NCI-H2171 (cell line): ENCODE data around the gene GLDN.

Source experiments
- DNase-seq: peaks from one replicate; lab custom pipeline; 2025; lab: John Stamatoyannopoulos, UW

The GLDN gene

GRCh38 chr15:51322621-51323296, 18.7 kb upstream of the GLDN start:
- no peak for DNase-seq

DNA sequence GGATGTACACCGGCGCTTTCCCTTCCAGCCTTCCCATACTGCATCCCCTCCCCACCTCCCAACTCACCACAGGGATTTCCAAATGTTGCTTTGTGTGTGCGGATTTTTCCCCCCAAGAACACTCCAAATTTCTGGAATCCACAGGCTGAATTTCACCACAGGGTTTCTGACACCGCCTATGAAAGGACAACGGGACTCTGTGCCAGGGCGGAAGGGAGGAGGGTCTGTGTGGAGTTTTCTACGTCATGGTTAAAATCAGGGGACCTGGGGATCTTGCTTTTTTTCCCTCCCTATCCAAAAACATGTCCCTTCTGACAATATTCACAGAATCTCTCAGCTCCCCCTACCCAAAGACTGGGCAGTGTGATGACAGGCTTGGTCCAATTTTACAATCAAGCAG, 17.7 kb upstream of the GLDN start:
- DNase-seq = no peak

DNA sequence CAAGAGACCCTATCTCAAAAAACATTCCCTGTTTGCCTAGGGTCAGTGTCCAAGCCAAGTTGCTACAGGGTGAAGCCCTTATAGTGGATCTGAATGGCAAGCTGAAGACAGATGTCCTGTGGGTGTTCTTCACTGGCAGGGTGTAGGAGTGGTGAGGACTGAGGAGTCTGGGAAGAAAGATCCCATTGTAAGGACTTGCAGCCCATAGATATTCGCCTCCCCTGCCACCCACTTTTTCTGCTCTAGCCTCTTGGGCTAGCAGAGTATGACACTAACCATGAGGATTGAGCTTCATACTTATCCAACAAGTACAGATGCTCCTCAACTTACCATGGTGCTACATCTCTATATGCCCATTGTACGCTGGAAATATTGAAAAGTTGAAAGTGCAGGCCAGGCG, 16.3 kb upstream of the GLDN start:
- DNase-seq = no peak

- no peak for DNase-seq
These were observed 14.4 kb upstream of the GLDN start for GRCh38 chr15:51327081-51327480.

DNA sequence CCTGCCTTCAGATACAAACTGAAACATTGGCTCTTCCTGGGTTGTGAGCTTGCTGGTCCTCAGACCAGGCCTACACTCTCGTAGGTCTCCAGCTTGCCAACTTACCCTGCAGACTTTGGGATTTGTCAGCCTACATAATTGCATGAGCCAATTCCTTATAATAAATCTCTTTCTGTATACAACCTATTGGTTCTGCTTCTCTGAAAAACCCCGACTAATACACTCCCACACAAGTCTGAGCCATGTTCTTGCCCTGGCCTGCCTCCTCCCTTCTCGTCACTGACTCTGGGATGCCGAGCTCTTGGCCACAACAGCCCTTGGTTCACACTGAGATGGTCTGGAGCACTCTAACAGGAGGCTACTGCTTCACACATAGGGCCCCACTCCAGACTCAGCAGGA, 12.5 kb upstream of the GLDN start:
- DNase-seq = no peak

DNA sequence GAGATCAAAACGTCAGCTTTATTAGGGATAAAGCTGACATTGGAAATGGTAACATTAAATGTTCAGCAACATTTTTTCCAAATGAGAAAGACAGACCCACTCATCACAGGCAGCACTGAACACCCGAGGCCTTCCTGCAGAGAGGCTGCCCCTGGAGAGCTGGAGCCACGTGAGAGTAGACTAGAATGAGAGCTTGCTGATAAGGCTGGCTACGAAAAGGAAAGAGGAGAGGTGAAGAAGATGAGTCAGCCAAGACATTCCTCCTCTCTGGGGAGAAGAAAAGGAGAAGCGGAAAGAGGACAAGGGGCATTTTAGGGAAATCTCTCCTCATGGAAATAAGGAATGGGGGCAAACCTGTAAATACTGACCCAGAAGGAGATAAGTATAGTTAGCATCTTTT, 10.3 kb upstream of the GLDN start:
- no peak for DNase-seq

- DNase-seq = no peak
These were observed 9.0 kb upstream of the GLDN start for GRCh38 chr15:51332206-51333147.

DNA sequence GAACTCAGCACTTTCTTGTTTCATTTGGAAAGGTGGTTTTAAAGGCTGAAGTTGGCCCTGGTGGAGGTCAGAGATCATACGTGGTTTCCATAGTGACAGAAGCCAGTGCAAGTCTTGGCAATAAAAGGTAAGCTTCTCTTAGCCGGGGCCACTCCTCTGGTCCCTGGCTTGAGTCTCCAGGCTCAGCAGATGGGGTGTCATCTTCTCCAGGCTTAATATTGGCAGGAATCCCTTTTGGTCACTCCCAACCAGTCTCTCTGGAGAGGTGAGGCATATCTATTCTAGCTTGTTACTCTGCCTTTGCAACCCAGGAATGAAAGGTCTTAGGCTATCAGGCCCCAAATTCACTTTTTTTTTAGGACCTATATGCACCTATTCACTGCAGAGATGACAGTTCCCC, 7.9 kb upstream of the GLDN start:
- DNase-seq = no peak

DNA sequence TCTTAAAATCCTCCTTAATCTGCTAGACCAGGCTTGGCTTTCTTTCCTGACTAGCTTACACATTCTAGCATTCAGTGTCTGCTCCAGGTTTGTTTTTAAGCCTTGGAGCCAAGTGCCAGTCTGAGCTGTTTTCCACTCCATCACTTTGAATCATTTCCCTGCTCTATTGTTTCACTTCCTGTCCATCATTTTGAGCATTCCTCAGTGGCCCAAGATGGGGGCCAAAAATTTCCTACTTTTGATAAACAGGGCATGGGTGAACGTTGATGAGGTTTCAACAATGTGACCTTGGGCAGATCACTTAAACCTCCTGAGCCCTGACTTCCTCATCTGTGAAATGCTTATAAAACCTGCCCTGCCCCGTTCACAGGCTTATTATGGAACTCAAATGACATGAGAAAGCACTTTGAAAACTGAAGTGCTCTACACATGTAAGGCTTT, 7.4 kb upstream of the GLDN start:
- no peak for DNase-seq

DNA sequence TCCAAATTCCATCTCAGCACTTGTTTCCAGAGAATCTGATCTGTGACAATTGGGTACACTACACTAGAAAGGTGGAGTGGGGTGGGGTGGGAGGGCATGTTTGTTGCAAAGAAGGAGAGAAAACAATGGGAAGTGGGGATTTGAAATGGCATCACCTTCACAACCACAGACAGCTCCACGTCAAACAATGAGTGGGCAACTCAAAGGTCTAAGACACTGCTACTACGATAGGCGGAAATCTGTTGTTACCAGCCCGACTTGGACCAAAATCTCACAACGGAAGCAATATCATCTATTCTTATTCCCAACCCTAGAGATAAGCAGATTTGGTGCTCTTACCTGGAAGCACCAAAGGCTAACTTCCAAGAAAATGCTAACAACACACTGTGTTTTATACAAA, 6.4 kb upstream of the GLDN start:
- no peak for DNase-seq

- DNase-seq = no peak
These were observed 5.7 kb upstream of the GLDN start for GRCh38 chr15:51335538-51336410.

DNA sequence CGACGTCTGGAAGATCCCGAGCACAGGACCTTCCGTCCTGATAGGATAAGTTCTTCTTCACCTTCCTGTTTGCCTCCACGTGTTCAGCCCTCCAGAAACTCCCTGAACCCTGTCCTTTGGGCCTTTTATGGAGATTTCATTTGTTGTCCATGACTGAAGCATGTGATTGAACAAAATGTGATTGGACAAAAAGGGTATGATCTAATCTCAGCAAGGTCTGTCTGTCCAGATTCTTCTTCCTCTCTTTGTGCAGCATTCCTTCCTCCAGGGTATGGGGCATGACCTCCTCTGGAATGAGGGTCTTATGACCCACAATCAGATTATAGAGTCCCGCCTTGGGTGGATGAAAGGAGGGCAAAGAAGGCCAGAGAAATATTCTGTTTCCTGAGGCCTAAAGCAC, 3.0 kb upstream of the GLDN start, which contains the start of gene CYP19A1:
TSS of gene CYP19A1 (minus strand) at position 101 of the 400 bp plus-strand sequence. CDS start 95,684 bp downstream, outside the sequence.
- no peak for DNase-seq

- no peak for DNase-seq
These were observed 958 bp downstream of the GLDN start for GRCh38 chr15:51342227-51342999.

DNA sequence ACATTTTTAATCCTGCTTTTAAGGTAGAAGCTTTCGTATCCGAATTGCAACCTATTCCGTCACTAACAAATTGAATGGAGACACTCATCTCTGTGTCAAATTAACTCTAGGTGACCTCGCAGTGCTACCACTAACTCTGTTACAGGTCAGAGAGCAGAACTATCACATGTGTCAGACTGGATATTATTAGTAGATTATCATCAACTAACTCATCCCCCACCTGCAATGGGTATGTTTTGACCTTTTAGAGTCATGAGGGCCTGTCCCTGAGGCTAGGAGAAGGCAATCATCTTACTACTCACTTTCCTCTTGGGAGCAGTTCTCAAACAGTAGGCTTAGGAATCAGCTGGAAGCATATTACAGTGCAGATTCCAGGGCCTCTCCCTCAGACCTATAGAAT, 2.0 kb downstream of the GLDN start:
- DNase-seq = no peak

DNA sequence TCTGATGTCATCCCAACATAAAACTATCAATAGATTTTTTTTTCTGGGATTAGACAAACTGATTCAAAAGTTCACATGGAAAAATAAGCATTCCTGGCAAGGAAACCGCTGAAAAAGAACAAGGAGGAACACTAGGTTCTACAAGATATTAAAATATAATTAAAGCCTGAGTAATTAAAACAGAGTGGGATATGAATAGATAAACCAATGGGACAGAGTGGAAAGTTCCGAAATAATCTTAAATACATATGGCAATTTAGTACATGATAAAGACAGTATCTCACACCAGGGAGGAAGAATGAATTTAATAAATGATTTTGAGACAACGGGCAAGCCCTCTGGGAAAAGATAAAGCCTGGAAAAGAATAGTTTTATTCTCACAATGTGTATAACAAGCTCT, 4.7 kb downstream of the GLDN start:
- DNase-seq = no peak

DNA sequence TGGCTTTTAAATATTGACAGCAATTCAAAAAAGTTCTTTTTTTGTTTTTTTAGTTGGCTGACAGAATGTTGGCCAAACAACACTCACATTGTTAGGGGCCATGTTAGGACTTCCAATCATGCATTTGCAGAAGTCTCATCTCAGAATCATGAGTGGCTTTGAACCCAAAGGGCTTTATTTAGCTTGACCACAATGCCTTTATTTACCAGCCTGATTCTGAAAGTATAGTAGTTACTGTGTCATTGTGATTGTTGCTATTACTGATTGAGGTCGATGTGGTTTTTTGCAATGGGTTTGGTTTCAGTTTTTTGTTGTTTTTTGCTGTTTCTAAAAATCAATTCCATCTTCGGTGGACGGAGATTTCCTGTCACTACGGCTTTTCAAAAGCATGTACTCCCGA, 7.2 kb downstream of the GLDN start:
- no peak for DNase-seq

DNA sequence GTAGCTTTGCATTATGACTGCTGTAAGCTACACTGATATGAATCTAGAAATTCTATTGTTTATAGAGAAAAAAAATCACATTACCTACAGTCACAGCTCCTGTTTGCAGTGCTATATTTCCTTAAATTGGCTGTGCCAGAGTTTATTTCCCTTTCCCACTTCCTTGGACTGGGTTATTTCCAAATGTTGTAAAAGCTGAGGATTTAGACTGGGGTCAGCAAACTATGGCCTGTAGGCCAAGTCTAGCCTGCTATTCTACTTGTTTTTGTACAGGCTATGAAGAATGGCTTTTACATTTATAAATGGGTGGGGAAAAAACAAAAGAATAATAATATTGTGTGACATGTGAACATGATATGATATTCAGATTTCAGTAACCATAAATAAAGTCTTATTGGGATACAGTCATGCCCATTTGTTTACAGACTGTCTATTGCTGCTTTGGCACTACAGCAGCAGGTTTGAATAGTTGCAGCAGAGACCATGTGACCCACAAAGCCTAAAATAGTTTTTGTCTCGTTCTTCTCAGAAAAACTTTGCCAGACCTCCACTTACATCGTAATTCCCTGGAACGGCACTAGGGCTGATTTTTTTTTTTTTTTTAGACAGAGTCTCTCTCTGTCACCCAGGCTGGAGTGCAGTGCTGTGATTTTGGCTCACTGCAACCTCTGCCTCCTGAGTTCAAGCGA, 7.8 kb downstream of the GLDN start:
- DNase-seq = no peak

- no peak for DNase-seq
These were observed 9.3 kb downstream of the GLDN start for GRCh38 chr15:51350723-51351122.

- no peak for DNase-seq
These were observed 12.5 kb downstream of the GLDN start for GRCh38 chr15:51353976-51354375.

DNA sequence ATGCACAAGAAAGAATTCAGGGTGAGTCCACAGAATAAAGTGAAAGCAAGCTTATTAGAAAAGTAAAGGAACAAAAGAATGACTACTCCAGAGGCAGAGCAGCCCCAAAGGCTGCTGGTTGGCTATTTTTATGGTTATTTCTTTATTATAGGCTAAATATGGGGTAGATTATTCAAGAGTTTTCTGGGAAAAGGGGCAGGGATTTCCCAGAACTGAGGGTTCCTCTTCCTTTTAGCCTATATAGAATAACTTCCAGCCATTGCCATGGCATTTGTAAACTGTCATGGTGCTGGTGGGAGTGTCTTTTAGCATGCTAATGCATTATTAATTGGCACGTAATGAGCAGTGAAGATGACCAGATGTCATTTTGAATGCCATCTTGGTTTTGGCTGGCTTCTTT, 13.6 kb downstream of the GLDN start:
- DNase-seq = no peak

DNA sequence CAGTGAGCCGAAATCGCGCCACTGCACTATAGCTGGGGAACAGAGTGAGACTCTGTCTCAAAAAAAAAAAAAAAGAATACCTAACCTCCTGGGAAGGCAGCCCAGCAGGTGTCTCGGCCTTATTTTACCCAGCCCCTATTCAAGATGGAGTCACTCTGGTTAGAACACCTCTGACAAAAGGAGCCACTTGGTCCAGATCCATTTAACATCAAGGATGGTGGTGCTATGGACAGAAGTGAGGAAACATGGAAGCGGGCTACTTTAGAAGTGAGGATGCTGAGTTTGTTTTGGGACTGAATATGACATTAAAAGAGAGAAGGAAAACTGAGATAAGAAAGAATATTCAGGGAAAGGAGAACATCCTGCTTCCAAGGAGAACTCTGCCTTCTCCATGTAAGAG, 14.7 kb downstream of the GLDN start:
- no peak for DNase-seq
